SK-N-SH (cell line): Measurements from ENCODE around the gene MKS1. TPM values are rescaled to one million over a fixed set of nuclear protein-coding genes. Genes with fewer than 3 reads are reported as not detected.

ENCODE experiments used
- CTCF ChIA-PET: fragments of 300-600, 350-600 bp; formaldehyde crosslinking; extraction: SDS; loops from one replicate; lab custom pipeline; 2021; lab: Yijun Ruan, JAX
- POLR2A ChIA-PET: fragments of 350-600 bp; sonication (Branson Sonifier 250); formaldehyde crosslinking; extraction: SDS; loops from one replicate; lab custom pipeline; 2020; ENCODE audit warnings: antibody characterized with exemption, inconsistent platforms; lab: Yijun Ruan, JAX
- DNase-seq: peaks from one replicate; pipeline ENCODE4 v3.0.0; 2012
- H2AFZ ChIP-seq: fragments of 200-600 bp; sonication (generic); 2 replicates; pipeline ENCODE4 v1.8.1; 2016; ENCODE audit warnings: antibody characterized with exemption, mild to moderate bottlenecking, low read depth
- H3F3A ChIP-seq: fragments of 200-600 bp; sonication (generic); replicated peaks from 2 replicates; pipeline ENCODE3; 2016; ENCODE audit warnings: antibody characterized with exemption, mild to moderate bottlenecking; ENCODE audit not compliant: insufficient read depth
- H3K27ac ChIP-seq, 2 experiments: fragments of 200-500 bp in 1 of 2; fragments of 200-600 bp in 1 of 2; sonication (Bioruptor generic) in 1 of 2; sonication (generic), shearing (Covaris generic) in 1 of 2; 2 replicates each; pipeline versions ENCODE4 v1.5.1 to v1.6.1; 2014 to 2016; ENCODE audit warnings: low read depth in 2 of 2, inconsistent platforms in 1 of 2, low read length in 1 of 2, mild to moderate bottlenecking in 1 of 2, mixed read lengths in 1 of 2
- H3K27me3 ChIP-seq: fragments of 200-600 bp; sonication (generic), shearing (Covaris generic); 2 replicates; pipeline ENCODE4 v1.6.1; 2016; ENCODE audit warnings: mixed run types; ENCODE audit not compliant: insufficient read depth
- H3K36me3 ChIP-seq, 2 experiments: fragments of 200-500 bp in 1 of 2; fragments of 200-600 bp in 1 of 2; sonication (Bioruptor generic) in 1 of 2; sonication (generic) in 1 of 2; replicated peaks in 1 of 2; 2 replicates each; pipeline versions ENCODE3 to v1.5.1; 2014 to 2016; ENCODE audit warnings: low read length in 1 of 2, mild to moderate bottlenecking in 1 of 2; ENCODE audit not compliant: insufficient read depth in 2 of 2, control insufficient read depth in 1 of 2
- H3K4me1 ChIP-seq, 2 experiments: fragments of 200-500 bp in 1 of 2; fragments of 200-600 bp in 1 of 2; sonication (Bioruptor generic) in 1 of 2; sonication (generic), shearing (Covaris generic) in 1 of 2; 2 replicates each; pipeline versions ENCODE4 v1.5.1 to v1.6.1; 2014 to 2016; ENCODE audit warnings: low read depth in 1 of 2, low read length in 1 of 2, mixed run types in 1 of 2; ENCODE audit not compliant: insufficient read depth in 2 of 2, control insufficient read depth in 1 of 2
- H3K4me2 ChIP-seq: fragments of 200-600 bp; sonication (generic), shearing (Covaris generic); 2 replicates; pipeline ENCODE4 v1.6.1; 2017; ENCODE audit warnings: mixed run types
- H3K4me3 ChIP-seq, 2 experiments: fragments of 200-500 bp in 1 of 2; fragments of 200-600 bp in 1 of 2; sonication (Bioruptor generic) in 1 of 2; sonication (generic), shearing (Covaris generic) in 1 of 2; 2 replicates each; pipeline versions ENCODE4 v1.5.1 to v1.8.1; 2014 to 2016; ENCODE audit warnings: low read depth in 2 of 2, inconsistent platforms in 1 of 2, low read length in 1 of 2, mild to moderate bottlenecking in 1 of 2, mixed read lengths in 1 of 2, moderate library complexity in 1 of 2
- H3K79me2 ChIP-seq: fragments of 200-600 bp; sonication (generic); 2 replicates; pipeline ENCODE4 v1.8.1; 2017; ENCODE audit warnings: mild to moderate bottlenecking; ENCODE audit not compliant: insufficient read depth
- H3K9ac ChIP-seq: fragments of 200-600 bp; sonication (generic); 2 replicates; pipeline ENCODE4 v1.6.1; 2017; ENCODE audit warnings: mixed run types
- H3K9me2 ChIP-seq: fragments of 200-600 bp; sonication (generic); 2 replicates; pipeline ENCODE4 v1.6.1; 2017; ENCODE audit warnings: mixed run types
- H3K9me3 ChIP-seq: fragments of 200-600 bp; sonication (generic); 2 replicates; pipeline ENCODE4 v1.6.1; 2017; ENCODE audit warnings: mixed run types, mild to moderate bottlenecking, moderate library complexity
- H4K20me1 ChIP-seq: fragments of 200-600 bp; sonication (generic); 2 replicates; pipeline ENCODE4 v1.6.1; 2017; ENCODE audit warnings: mild to moderate bottlenecking, mixed run types; ENCODE audit not compliant: insufficient read depth
- CHD2 ChIP-seq: fragments of 150-350 bp; IDR thresholded peaks from 2 replicates; pipeline ENCODE4 v1.6.1; 2018; ENCODE audit warnings: low read length; ENCODE audit not compliant: partially characterized antibody
- GATA2 ChIP-seq: sonication (generic); formaldehyde crosslinking; IDR thresholded peaks from 2 replicates; pipeline ENCODE4 v1.5.0; 2020; ENCODE audit warnings: mild to moderate bottlenecking, missing genetic modification reagents
- NRF1 ChIP-seq: IDR thresholded peaks from 2 replicates; pipeline ENCODE4 v1.6.1; 2012; ENCODE audit warnings: low read depth, mild to moderate bottlenecking, low read length
- POLR2AphosphoS5 ChIP-seq: IDR thresholded peaks from 2 replicates; pipeline ENCODE4 v1.6.1; 2012; ENCODE audit warnings: low read depth, low read length
- RXRA ChIP-seq: IDR thresholded peaks from 2 replicates; pipeline ENCODE4 v1.4.0; 2012; ENCODE audit warnings: low read depth, mild to moderate bottlenecking, borderline replicate concordance
- SIN3A ChIP-seq: IDR thresholded peaks from 2 replicates; pipeline ENCODE4 v1.6.1; 2012; ENCODE audit warnings: low read depth, mild to moderate bottlenecking, low read length, moderate library complexity, borderline replicate concordance
- WGBS: methylation state at CpG from one replicate; pipeline ENCODE4 v1.1.6; 2017; ENCODE audit warnings: low lambda C conversion rate; 5-methylcytosine and 5-hydroxymethylcytosine counted together
- polyA plus RNA-seq, 3 experiments: library from polyadenylated mRNA; depleted of rRNA; stranded (reverse); fragments of >200 nt; gene quantifications; 2 replicates each; pipeline ENCODE4 v1.2.3, GENCODE V29; 2012
- TF ChIP-seq, protein P1 (sequence below): IDR thresholded peaks from 2 replicates; pipeline ENCODE4 v1.6.1; 2012; ENCODE audit warnings: mild to moderate bottlenecking, low read depth, low read length, moderate library complexity
- TF ChIP-seq, protein P2 (sequence below): fragments of 150-350 bp; IDR thresholded peaks from 2 replicates; pipeline ENCODE4 v1.6.1; 2016; ENCODE audit warnings: mild to moderate bottlenecking, low read depth, low read length
- TF ChIP-seq, protein P3 (sequence below): fragments of 200-600 bp; sonication (generic); IDR thresholded peaks from 2 replicates; pipeline ENCODE4 v1.6.1; 2017; ENCODE audit warnings: antibody characterized with exemption, mild to moderate bottlenecking, moderate library complexity
- TF ChIP-seq, protein P4 (sequence below): IDR thresholded peaks from 2 replicates; pipeline ENCODE4 v1.4.0; 2012; ENCODE audit warnings: low read depth, borderline replicate concordance

MKS1 gene
- polyA plus RNA-seq, 1 of the 3 experiments (the other 2 are of a cell fraction): 28.5 TPM

DNA sequence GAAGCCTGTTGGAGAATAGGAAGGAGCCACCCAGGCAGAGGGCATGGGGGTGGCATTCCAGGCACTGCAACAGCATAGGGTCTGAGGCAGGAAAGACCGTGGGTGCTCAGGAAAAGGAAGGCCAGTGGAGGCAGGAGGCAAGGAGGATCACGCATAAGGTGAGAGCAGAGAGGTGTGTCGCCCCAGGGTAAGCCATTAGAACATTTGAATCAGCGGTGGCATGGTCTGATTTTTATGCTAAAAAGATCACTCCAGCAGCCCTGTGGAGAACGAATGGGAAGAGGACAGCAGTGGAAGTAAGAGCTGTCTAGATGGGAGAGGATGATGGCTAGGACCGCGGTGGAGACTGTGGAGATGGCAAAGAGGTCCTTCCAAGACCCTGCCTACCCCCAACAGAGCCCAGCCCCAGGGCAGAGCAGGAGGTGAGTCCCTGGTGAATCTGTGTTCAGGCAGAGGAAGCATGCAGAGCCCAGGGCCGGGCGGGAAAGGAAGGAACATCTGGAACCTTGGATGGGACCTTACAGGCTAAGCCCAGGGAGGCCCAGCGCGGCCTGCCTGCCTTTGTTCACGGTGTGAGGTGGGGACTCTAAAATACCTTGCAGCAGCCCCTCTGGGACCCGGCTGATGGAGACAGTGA lies 27.2 kb upstream of the MKS1 start (continued):
- TF ChIP-seq, protein P1, sequence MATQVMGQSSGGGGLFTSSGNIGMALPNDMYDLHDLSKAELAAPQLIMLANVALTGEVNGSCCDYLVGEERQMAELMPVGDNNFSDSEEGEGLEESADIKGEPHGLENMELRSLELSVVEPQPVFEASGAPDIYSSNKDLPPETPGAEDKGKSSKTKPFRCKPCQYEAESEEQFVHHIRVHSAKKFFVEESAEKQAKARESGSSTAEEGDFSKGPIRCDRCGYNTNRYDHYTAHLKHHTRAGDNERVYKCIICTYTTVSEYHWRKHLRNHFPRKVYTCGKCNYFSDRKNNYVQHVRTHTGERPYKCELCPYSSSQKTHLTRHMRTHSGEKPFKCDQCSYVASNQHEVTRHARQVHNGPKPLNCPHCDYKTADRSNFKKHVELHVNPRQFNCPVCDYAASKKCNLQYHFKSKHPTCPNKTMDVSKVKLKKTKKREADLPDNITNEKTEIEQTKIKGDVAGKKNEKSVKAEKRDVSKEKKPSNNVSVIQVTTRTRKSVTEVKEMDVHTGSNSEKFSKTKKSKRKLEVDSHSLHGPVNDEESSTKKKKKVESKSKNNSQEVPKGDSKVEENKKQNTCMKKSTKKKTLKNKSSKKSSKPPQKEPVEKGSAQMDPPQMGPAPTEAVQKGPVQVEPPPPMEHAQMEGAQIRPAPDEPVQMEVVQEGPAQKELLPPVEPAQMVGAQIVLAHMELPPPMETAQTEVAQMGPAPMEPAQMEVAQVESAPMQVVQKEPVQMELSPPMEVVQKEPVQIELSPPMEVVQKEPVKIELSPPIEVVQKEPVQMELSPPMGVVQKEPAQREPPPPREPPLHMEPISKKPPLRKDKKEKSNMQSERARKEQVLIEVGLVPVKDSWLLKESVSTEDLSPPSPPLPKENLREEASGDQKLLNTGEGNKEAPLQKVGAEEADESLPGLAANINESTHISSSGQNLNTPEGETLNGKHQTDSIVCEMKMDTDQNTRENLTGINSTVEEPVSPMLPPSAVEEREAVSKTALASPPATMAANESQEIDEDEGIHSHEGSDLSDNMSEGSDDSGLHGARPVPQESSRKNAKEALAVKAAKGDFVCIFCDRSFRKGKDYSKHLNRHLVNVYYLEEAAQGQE: no peak
- TF ChIP-seq, all 33 proteins: peak for 0

DNA sequence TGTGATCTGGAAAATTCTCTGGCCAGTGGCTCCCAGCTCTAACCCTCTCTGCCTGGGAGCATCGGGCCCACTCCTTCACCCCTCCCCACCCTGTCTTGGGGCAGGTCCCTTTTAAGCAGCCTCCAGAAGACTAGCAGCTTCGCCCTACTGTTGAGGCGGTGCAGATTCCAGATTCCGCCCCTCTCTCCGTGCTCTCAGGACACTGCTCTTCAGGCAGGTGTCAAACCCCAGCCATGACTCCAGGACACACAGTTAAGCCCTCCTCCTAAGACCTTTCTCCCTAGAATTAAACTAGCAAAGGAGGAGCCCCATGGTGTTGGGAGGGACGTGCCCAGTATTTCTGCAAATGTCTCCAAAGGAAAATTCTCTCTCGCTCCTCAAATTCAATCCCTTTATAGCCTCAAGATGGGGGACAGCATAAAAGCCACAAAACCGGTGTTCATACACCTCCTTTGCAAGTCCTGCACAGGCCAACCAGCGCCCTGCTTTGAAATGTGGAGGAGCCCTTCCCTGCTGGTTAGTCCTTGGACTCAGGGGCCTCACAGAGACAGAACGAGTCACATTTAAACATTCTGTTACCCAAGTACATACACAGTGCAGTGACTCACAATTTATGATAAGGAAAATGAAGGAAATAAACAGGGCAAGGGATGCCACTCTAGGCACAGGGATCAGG lies 26.5 kb upstream of the MKS1 start:
- ChIA-PET CTCF (interaction anchor here (0.6 to 1.5 kb wide), 3 partner anchors 26 to 172 kb away, joined by 3 read pairs; partner anchors contain the start of gene MKS1), POLR2A (no interaction called here)
- H3K9me2 ChIP-seq: no peaks in the 10 kb centered on the region
- TF ChIP-seq, protein P2, sequence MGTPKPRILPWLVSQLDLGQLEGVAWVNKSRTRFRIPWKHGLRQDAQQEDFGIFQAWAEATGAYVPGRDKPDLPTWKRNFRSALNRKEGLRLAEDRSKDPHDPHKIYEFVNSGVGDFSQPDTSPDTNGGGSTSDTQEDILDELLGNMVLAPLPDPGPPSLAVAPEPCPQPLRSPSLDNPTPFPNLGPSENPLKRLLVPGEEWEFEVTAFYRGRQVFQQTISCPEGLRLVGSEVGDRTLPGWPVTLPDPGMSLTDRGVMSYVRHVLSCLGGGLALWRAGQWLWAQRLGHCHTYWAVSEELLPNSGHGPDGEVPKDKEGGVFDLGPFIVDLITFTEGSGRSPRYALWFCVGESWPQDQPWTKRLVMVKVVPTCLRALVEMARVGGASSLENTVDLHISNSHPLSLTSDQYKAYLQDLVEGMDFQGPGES: no peak
- TF ChIP-seq NRF1 (no peak), CHD2 (no peak), POLR2AphosphoS5 (no peak), RXRA (no peak), GATA2 (CRISPR knock-in tag) (no peak), SIN3A (no peak)
- TF ChIP-seq, protein P1: no peak
- TF ChIP-seq, protein P3, sequence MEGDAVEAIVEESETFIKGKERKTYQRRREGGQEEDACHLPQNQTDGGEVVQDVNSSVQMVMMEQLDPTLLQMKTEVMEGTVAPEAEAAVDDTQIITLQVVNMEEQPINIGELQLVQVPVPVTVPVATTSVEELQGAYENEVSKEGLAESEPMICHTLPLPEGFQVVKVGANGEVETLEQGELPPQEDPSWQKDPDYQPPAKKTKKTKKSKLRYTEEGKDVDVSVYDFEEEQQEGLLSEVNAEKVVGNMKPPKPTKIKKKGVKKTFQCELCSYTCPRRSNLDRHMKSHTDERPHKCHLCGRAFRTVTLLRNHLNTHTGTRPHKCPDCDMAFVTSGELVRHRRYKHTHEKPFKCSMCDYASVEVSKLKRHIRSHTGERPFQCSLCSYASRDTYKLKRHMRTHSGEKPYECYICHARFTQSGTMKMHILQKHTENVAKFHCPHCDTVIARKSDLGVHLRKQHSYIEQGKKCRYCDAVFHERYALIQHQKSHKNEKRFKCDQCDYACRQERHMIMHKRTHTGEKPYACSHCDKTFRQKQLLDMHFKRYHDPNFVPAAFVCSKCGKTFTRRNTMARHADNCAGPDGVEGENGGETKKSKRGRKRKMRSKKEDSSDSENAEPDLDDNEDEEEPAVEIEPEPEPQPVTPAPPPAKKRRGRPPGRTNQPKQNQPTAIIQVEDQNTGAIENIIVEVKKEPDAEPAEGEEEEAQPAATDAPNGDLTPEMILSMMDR: no peak
- TF ChIP-seq, protein P4, sequence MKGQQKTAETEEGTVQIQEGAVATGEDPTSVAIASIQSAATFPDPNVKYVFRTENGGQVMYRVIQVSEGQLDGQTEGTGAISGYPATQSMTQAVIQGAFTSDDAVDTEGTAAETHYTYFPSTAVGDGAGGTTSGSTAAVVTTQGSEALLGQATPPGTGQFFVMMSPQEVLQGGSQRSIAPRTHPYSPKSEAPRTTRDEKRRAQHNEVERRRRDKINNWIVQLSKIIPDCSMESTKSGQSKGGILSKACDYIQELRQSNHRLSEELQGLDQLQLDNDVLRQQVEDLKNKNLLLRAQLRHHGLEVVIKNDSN: no peak
- no peaks in the 10 kb centered on the region for H4K20me1 ChIP-seq
- H3K79me2 ChIP-seq: no peaks in the 10 kb centered on the region
- WGBS: 30% methylated on average over 10 of the region's 10 CpGs
- H3K27ac ChIP-seq: no peak overlapping the region
- H3K27me3 ChIP-seq: peaks cover 83% of the 10 kb centered on the region
- no peaks in the 10 kb centered on the region for H3K9me3 ChIP-seq
- H3K9ac ChIP-seq: no peak overlapping the region
- H3K4me2 ChIP-seq: no peak overlapping the region
- DNase-seq: no peak
- no peak overlapping the region for H2AFZ ChIP-seq
- peaks cover 0 to 8% of the 10 kb centered on the region in 2 experiments; a peak in 1 of 4 replicates for H3K4me1 ChIP-seq
- no peak overlapping the region for H3K4me3 ChIP-seq
- H3K36me3 ChIP-seq: no peaks in the 10 kb centered on the region
- H3F3A ChIP-seq: no peaks in the 10 kb centered on the region
